Suprapubic skin (tissue), 4 donors: ENCODE results near the gene HOTAIR.

Experiments
- CTCF ChIP-seq, 2 donors: fragments of 200-600 bp in 1 of 2; fragments of 450-650 bp in 1 of 2; sonication (generic) in 1 of 2; IDR thresholded peaks; one replicate each; pipeline ENCODE4 v1.5.1; 2016 to 2019; ENCODE audit warnings: antibody characterized with exemption in 2 of 2, mild to moderate bottlenecking in 1 of 2, moderate library complexity in 1 of 2
- EP300 ChIP-seq: sonication (generic); formaldehyde crosslinking; IDR thresholded peaks from one replicate; pipeline ENCODE4 v1.6.1; 2017; ENCODE audit warnings: antibody characterized with exemption
- POLR2AphosphoS5 ChIP-seq, 3 donors: sonication (generic); formaldehyde crosslinking; IDR thresholded peaks; one replicate each; pipeline ENCODE4 v1.6.1; 2017; ENCODE audit warnings: antibody characterized with exemption in 3 of 3

DNA sequence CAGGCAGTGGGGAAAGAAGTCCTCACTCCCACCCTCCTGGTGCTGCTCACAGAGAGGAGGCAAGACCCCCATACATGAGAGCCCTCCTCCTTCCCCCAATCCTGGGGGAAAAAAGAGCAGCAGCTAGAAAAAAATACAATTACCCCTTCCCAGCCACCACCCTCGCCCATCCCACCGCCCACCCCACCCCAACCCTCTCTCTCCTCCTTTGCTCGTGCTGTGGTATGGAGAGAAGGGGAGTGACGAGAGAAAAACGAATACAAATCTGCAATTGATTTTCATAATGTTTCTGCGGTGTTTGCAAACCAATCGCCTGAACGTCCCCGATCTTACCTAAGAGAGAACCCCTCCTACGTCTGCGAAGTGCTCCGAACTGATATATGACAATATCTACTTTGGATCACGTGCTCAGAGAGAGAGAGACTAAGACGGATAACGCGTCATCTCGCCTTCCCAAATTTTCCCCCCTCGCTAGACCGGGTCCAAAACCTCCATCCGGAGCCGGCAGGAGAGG is 2.0 kb downstream of the HOTAIR start, which contains the start of gene HOXC11:
- no peak for TF ChIP-seq POLR2AphosphoS5 (IDR thresholded peaks at IDR 0.05)
- no peak for TF ChIP-seq CTCF (IDR thresholded peaks at IDR 0.05)
- TF ChIP-seq EP300 = no peak
